ENCODE results near the gene JPT2. TPM values are rescaled to one million over a fixed set of nuclear protein-coding genes. Genes with fewer than 3 reads are reported as not detected.

JPT2 gene
- total and polyA plus RNA-seq, 5 donors = 11.9 to 38.3 (median 23.0) TPM

GRCh38 chr16:1651974-1652312 lies 26.1 kb upstream of the JPT2 start:
- no peaks in the 10 kb centered on the region for H3K27me3 ChIP-seq (ENCODE audit: control insufficient read depth, insufficient read depth)
- H3K9me3 ChIP-seq (ENCODE audit: control insufficient read depth, low read length) = no peaks in the 10 kb centered on the region
- H3K4me1 ChIP-seq (ENCODE audit: control insufficient read depth, insufficient read depth, low read length) = no peaks in the 10 kb centered on the region
- no peak overlapping the region for H3K27ac ChIP-seq (ENCODE audit: low read length)
- DNase-seq (no peak), ATAC-seq (no peak)
- intact Hi-C loops (cut with DNase I) = no loop called here
- WGBS = 96% methylated on average over 1 of the region's 1 CpG
- no peak overlapping the region for H3K4me3 ChIP-seq (ENCODE audit: low read length)

DNA sequence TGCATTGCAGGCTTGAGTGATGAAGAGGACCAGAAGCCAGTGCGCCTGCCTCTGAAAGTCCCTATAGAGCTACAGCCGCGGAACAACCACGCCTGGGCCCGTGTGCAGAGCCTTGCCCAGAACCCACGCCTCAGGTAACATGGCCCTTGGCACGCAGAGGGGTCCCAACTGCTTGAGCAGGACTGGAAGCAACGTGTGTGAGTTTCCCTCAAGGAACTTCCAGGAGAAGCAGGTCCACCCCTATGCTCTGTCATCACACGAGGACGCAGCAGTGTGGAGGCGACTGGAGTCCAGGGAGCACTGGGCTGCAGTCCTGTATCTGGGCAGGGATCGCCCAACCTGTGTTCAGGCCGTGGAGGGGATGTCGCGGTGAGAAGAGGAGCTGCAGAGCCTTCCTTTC lies 25.1 kb upstream of the JPT2 start:
- DNase-seq (no peak), ATAC-seq (no peak)
- intact Hi-C loops (cut with DNase I) = no loop called here
- 95% methylated on average over 15 of the region's 15 CpGs for WGBS
- Histone ChIP-seq H3K27me3 (ENCODE audit: control insufficient read depth, insufficient read depth) (no peaks in the 10 kb centered on the region), H3K27ac (ENCODE audit: low read length) (no peak overlapping the region), H3K4me1 (ENCODE audit: control insufficient read depth, insufficient read depth, low read length) (peaks cover 4% of the 10 kb centered on the region), H3K4me3 (ENCODE audit: low read length) (no peak overlapping the region), H3K9me3 (ENCODE audit: control insufficient read depth, low read length) (no peaks in the 10 kb centered on the region)

GRCh38 chr16:1654505-1655268 lies 23.4 kb upstream of the JPT2 start:
- WGBS = 79% methylated on average over 32 of the region's 32 CpGs
- no peaks in the 10 kb centered on the region for H3K9me3 ChIP-seq (ENCODE audit: control insufficient read depth, low read length)
- H3K27me3 ChIP-seq (ENCODE audit: control insufficient read depth, insufficient read depth) = no peaks in the 10 kb centered on the region
- H3K27ac ChIP-seq (ENCODE audit: low read length) = no peak overlapping the region
- intact Hi-C loops (cut with DNase I) = no loop called here
- H3K4me1 ChIP-seq (ENCODE audit: control insufficient read depth, insufficient read depth, low read length) = peaks cover 6% of the 10 kb centered on the region
- no peak for ATAC-seq
- H3K4me3 ChIP-seq (ENCODE audit: low read length) = no peak overlapping the region
- DNase-seq = no peak

- ATAC-seq = no peak
- Histone ChIP-seq H3K9me3 (ENCODE audit: control insufficient read depth, low read length) (no peaks in the 10 kb centered on the region), H3K4me3 (ENCODE audit: low read length) (no peak overlapping the region), H3K4me1 (ENCODE audit: control insufficient read depth, insufficient read depth, low read length) (peaks cover 6% of the 10 kb centered on the region), H3K27ac (ENCODE audit: low read length) (no peak overlapping the region), H3K27me3 (ENCODE audit: control insufficient read depth, insufficient read depth) (no peaks in the 10 kb centered on the region)
- WGBS = 90% methylated on average over 16 of the region's 16 CpGs
- DNase-seq = no peak
- intact Hi-C loops (cut with DNase I) = no loop called here
Measured at GRCh38 chr16:1655269-1655807, 22.7 kb upstream of the JPT2 start.

- WGBS = 93% methylated on average over 52 of the region's 52 CpGs
- H3K27me3 ChIP-seq (ENCODE audit: control insufficient read depth, insufficient read depth) = no peaks in the 10 kb centered on the region
- intact Hi-C loops (cut with DNase I) = no loop called here
- DNase-seq (peak in 1 of 3 donors; percentile 69), ATAC-seq (no peak)
- no peak overlapping the region for H3K27ac ChIP-seq (ENCODE audit: low read length)
- H3K4me1 ChIP-seq (ENCODE audit: control insufficient read depth, insufficient read depth, low read length) = peaks cover 6% of the 10 kb centered on the region
- no peak overlapping the region for H3K4me3 ChIP-seq (ENCODE audit: low read length)
- H3K9me3 ChIP-seq (ENCODE audit: control insufficient read depth, low read length) = no peaks in the 10 kb centered on the region
Measured at GRCh38 chr16:1655909-1656807, 21.9 kb upstream of the JPT2 start.

- Histone ChIP-seq H3K27me3 (ENCODE audit: control insufficient read depth, insufficient read depth) (no peaks in the 10 kb centered on the region), H3K9me3 (ENCODE audit: control insufficient read depth, low read length) (no peaks in the 10 kb centered on the region), H3K4me1 (ENCODE audit: control insufficient read depth, insufficient read depth, low read length) (peaks cover 6% of the 10 kb centered on the region), H3K4me3 (ENCODE audit: low read length) (no peak overlapping the region), H3K27ac (ENCODE audit: low read length) (peak overlapping the region; percentile 10)
- DNase-seq = peak; percentile 59 to 84 (median 82)
- WGBS = 79% methylated on average over 24 of the region's 24 CpGs
- peak; percentile 78 to 85 for ATAC-seq
- intact Hi-C loops (cut with DNase I) = no loop called here
Measured at GRCh38 chr16:1656808-1657617, 21.1 kb upstream of the JPT2 start.

GRCh38 chr16:1657841-1658240 lies 20.2 kb upstream of the JPT2 start:
- no peaks in the 10 kb centered on the region for H3K9me3 ChIP-seq (ENCODE audit: control insufficient read depth, low read length)
- intact Hi-C loops (cut with DNase I) = no loop called here
- H3K27me3 ChIP-seq (ENCODE audit: control insufficient read depth, insufficient read depth) = no peaks in the 10 kb centered on the region
- peak in 1 of 2 donors; percentile 4 for ATAC-seq
- DNase-seq = no peak
- no peak overlapping the region for H3K4me3 ChIP-seq (ENCODE audit: low read length)
- H3K4me1 ChIP-seq (ENCODE audit: control insufficient read depth, insufficient read depth, low read length) = peaks cover 6% of the 10 kb centered on the region
- H3K27ac ChIP-seq (ENCODE audit: low read length) = peak overlapping the region; percentile 26
- WGBS = 93% methylated on average over 13 of the region's 13 CpGs

DNA sequence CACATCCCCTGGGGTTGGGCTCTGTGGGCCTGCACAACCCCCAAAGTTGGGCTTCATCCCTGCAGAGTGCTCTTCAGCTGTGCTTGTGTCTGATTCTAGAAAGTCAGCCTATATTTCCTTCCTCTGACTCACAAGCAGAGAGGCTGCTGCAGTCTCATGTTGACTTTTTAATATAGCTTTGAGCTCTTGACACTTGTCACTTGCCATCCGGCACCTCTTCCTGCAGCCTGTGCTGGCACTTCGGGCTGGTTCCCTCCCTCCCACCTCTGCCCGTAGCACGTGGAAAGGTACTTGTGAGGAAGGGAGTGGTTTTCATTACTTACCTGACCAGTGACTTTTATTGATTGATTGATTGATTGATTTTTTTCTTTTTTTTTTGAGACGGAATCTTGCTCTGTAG lies 19.0 kb upstream of the JPT2 start:
- H3K4me1 ChIP-seq (ENCODE audit: control insufficient read depth, insufficient read depth, low read length) = peaks cover 6% of the 10 kb centered on the region
- no peaks in the 10 kb centered on the region for H3K27me3 ChIP-seq (ENCODE audit: control insufficient read depth, insufficient read depth)
- no peak overlapping the region for H3K4me3 ChIP-seq (ENCODE audit: low read length)
- H3K9me3 ChIP-seq (ENCODE audit: control insufficient read depth, low read length) = no peaks in the 10 kb centered on the region
- DNase-seq (no peak), ATAC-seq (peak in 1 of 2 donors; percentile 9)
- intact Hi-C loops (cut with DNase I) = no loop called here
- H3K27ac ChIP-seq (ENCODE audit: low read length) = no peak overlapping the region
- 68% methylated on average over 5 of the region's 5 CpGs for WGBS

GRCh38 chr16:1661826-1662225 lies 16.3 kb upstream of the JPT2 start:
- ATAC-seq (no peak), DNase-seq (no peak)
- 90% methylated on average over 2 of the region's 2 CpGs for WGBS
- Histone ChIP-seq H3K27ac (ENCODE audit: low read length) (no peak overlapping the region), H3K4me1 (ENCODE audit: control insufficient read depth, insufficient read depth, low read length) (peaks cover 6% of the 10 kb centered on the region), H3K27me3 (ENCODE audit: control insufficient read depth, insufficient read depth) (no peaks in the 10 kb centered on the region), H3K4me3 (ENCODE audit: low read length) (no peak overlapping the region), H3K9me3 (ENCODE audit: control insufficient read depth, low read length) (no peaks in the 10 kb centered on the region)
- intact Hi-C loops (cut with DNase I) = no loop called here

DNA sequence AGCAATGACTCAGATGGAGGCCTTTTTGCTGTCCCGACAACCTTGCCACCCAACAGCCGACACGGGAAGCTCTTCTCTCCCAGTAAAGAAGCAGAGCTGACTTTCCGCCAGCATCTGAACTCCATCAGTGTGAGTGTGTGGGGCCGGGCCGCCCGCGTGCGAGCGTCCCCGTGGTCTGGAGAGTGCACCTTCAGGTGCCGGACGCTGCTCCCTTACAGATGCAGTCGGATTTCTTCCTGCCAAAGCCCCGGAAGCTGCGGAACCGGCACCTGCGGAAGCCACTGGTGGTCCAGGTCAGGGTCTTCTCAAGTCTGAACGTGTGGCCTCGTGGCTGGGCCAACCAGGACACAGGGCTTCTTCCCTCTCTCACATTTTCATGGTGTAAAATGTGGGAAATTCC lies 15.5 kb upstream of the JPT2 start:
- no peak overlapping the region for H3K27ac ChIP-seq (ENCODE audit: low read length)
- ATAC-seq = no peak
- 92% methylated on average over 20 of the region's 20 CpGs for WGBS
- no peak overlapping the region for H3K4me3 ChIP-seq (ENCODE audit: low read length)
- intact Hi-C loops (cut with DNase I) = no loop called here
- H3K4me1 ChIP-seq (ENCODE audit: control insufficient read depth, insufficient read depth, low read length) = peaks cover 6% of the 10 kb centered on the region
- no peaks in the 10 kb centered on the region for H3K9me3 ChIP-seq (ENCODE audit: control insufficient read depth, low read length)
- DNase-seq = peak in 1 of 3 donors; percentile 37
- no peaks in the 10 kb centered on the region for H3K27me3 ChIP-seq (ENCODE audit: control insufficient read depth, insufficient read depth)
